ENCODE measurements around the gene CORO2B.

The CORO2B gene

GRCh38 chr15:68729789-68730411 is 151.1 kb downstream of the CORO2B start:
- in situ Hi-C loops (cut with MboI; ENCODE audit: low sequenced_read_pairs): loop anchor here (5.0 kb wide), 1 partner anchor 147 kb away; no protein-coding TSS in a partner anchor
- H3K4me3 ChIP-seq: no peak overlapping the region
- no peak for DNase-seq (ENCODE audit: low spot score in 2 of 2)
- peaks cover 6% of the 10 kb centered on the region; the same call in 1 of the 2 replicates for H3K27me3 ChIP-seq (ENCODE audit: low read depth)
- no peaks in the 10 kb centered on the region for H3K36me3 ChIP-seq (replicated peaks)
- H3K9me3 ChIP-seq: no peaks in the 10 kb centered on the region
- H3K4me1 ChIP-seq: no peaks in the 10 kb centered on the region

GRCh38 chr15:68730471-68730919 is 151.7 kb downstream of the CORO2B start:
- in situ Hi-C loops (cut with MboI; ENCODE audit: low sequenced_read_pairs): loop anchor here (5.0 kb wide), 1 partner anchor 147 kb away; no protein-coding TSS in a partner anchor
- DNase-seq (ENCODE audit: low spot score in 2 of 2): peak; percentile 67 to 70
- peaks cover 6% of the 10 kb centered on the region; the same call in 1 of the 2 replicates for H3K27me3 ChIP-seq (ENCODE audit: low read depth)

GRCh38 chr15:68730976-68731897 is 152.4 kb downstream of the CORO2B start:
- in situ Hi-C loops (cut with MboI; ENCODE audit: low sequenced_read_pairs): loop anchor here (5.0 kb wide), 1 partner anchor 146 kb away; no protein-coding TSS in a partner anchor
- no peak for DNase-seq (ENCODE audit: low spot score in 2 of 2)
- H3K9me3 ChIP-seq: no peaks in the 10 kb centered on the region
- no peaks in the 10 kb centered on the region for H3K36me3 ChIP-seq (replicated peaks)
- no peaks in the 10 kb centered on the region; the same call in 1 of the 2 replicates for H3K27me3 ChIP-seq (ENCODE audit: low read depth)
- no peaks in the 10 kb centered on the region for H3K4me1 ChIP-seq
- H3K4me3 ChIP-seq: no peak overlapping the region

More at GRCh38 chr15:68730471-68730919, 151.7 kb downstream of the CORO2B start:
- H3K4me3 ChIP-seq: no peak overlapping the region
- H3K9me3 ChIP-seq: no peaks in the 10 kb centered on the region
- H3K36me3 ChIP-seq (replicated peaks): no peaks in the 10 kb centered on the region
- no peaks in the 10 kb centered on the region for H3K4me1 ChIP-seq

- Histone ChIP-seq H3K27me3 (ENCODE audit: low read depth) (no peaks in the 10 kb centered on the region; the same call in 1 of the 2 replicates), H3K9me3 (no peaks in the 10 kb centered on the region), H3K4me1 (no peaks in the 10 kb centered on the region), H3K36me3 (replicated peaks) (no peaks in the 10 kb centered on the region), H3K4me3 (no peak overlapping the region)
- DNase-seq (ENCODE audit: low spot score in 2 of 2): no peak
- in situ Hi-C loops (cut with MboI; ENCODE audit: low sequenced_read_pairs): loop anchor here (5.0 kb wide), 1 partner anchor 145 kb away; no protein-coding TSS in a partner anchor
These were observed 153.7 kb downstream of the CORO2B start for GRCh38 chr15:68732451-68732850.

- Histone ChIP-seq H3K9me3 (no peaks in the 10 kb centered on the region), H3K36me3 (replicated peaks) (no peaks in the 10 kb centered on the region), H3K27me3 (ENCODE audit: low read depth) (no peaks in the 10 kb centered on the region; the same call in 1 of the 2 replicates), H3K4me3 (no peak overlapping the region), H3K4me1 (no peaks in the 10 kb centered on the region)
- in situ Hi-C loops (cut with MboI; ENCODE audit: low sequenced_read_pairs): loop anchor here (5.0 kb wide), 1 partner anchor 144 kb away; no protein-coding TSS in a partner anchor
- no peak for DNase-seq (ENCODE audit: low spot score in 2 of 2)
These were observed 154.9 kb downstream of the CORO2B start for GRCh38 chr15:68733666-68734065.

- Histone ChIP-seq H3K4me3 (no peak overlapping the region), H3K4me1 (no peaks in the 10 kb centered on the region), H3K9me3 (no peaks in the 10 kb centered on the region), H3K27me3 (ENCODE audit: low read depth) (no peaks in the 10 kb centered on the region; the same call in 1 of the 2 replicates), H3K36me3 (replicated peaks) (no peaks in the 10 kb centered on the region)
- no peak for DNase-seq (ENCODE audit: low spot score in 2 of 2)
- in situ Hi-C loops (cut with MboI; ENCODE audit: low sequenced_read_pairs): loop anchor here (5.0 kb wide), 1 partner anchor 143 kb away; no protein-coding TSS in a partner anchor
These were observed 155.6 kb downstream of the CORO2B start for GRCh38 chr15:68734352-68734751.

GRCh38 chr15:68734881-68735280 is 156.1 kb downstream of the CORO2B start:
- DNase-seq (ENCODE audit: low spot score in 2 of 2): no peak
- no peaks in the 10 kb centered on the region; the same call in 1 of the 2 replicates for H3K27me3 ChIP-seq (ENCODE audit: low read depth)
- no peaks in the 10 kb centered on the region for H3K36me3 ChIP-seq (replicated peaks)
- no peak overlapping the region for H3K4me3 ChIP-seq
- in situ Hi-C loops (cut with MboI; ENCODE audit: low sequenced_read_pairs): loop anchor here (5.0 kb wide), 1 partner anchor 142 kb away; no protein-coding TSS in a partner anchor
- H3K9me3 ChIP-seq: no peaks in the 10 kb centered on the region
- H3K4me1 ChIP-seq: no peaks in the 10 kb centered on the region

- no peaks in the 10 kb centered on the region; the same call in 1 of the 2 replicates for H3K27me3 ChIP-seq (ENCODE audit: low read depth)
- no peaks in the 10 kb centered on the region for H3K36me3 ChIP-seq (replicated peaks)
- no peaks in the 10 kb centered on the region for H3K9me3 ChIP-seq
- H3K4me1 ChIP-seq: no peaks in the 10 kb centered on the region
- no peak overlapping the region for H3K4me3 ChIP-seq
- in situ Hi-C loops (cut with MboI; ENCODE audit: low sequenced_read_pairs): no loop called here
- DNase-seq (ENCODE audit: low spot score in 2 of 2): no peak
These were observed 156.8 kb downstream of the CORO2B start for GRCh38 chr15:68735610-68736009.

- H3K9me3 ChIP-seq: no peaks in the 10 kb centered on the region
- DNase-seq (ENCODE audit: low spot score in 2 of 2): no peak
- no peaks in the 10 kb centered on the region; the same call in 1 of the 2 replicates for H3K27me3 ChIP-seq (ENCODE audit: low read depth)
- H3K4me3 ChIP-seq: no peak overlapping the region
- no peaks in the 10 kb centered on the region for H3K36me3 ChIP-seq (replicated peaks)
- H3K4me1 ChIP-seq: no peaks in the 10 kb centered on the region
- in situ Hi-C loops (cut with MboI; ENCODE audit: low sequenced_read_pairs): no loop called here
These were observed 160.7 kb downstream of the CORO2B start for GRCh38 chr15:68739390-68740080.

- no peak for DNase-seq (ENCODE audit: low spot score in 2 of 2)
- no peaks in the 10 kb centered on the region for H3K36me3 ChIP-seq (replicated peaks)
- no peak overlapping the region for H3K4me3 ChIP-seq
- no peaks in the 10 kb centered on the region for H3K27me3 ChIP-seq (ENCODE audit: low read depth)
- H3K4me1 ChIP-seq: no peaks in the 10 kb centered on the region
- no peaks in the 10 kb centered on the region for H3K9me3 ChIP-seq
- in situ Hi-C loops (cut with MboI; ENCODE audit: low sequenced_read_pairs): no loop called here
These were observed 164.5 kb downstream of the CORO2B start for GRCh38 chr15:68743256-68743655.

GRCh38 chr15:68749365-68749764 is 170.6 kb downstream of the CORO2B start:
- in situ Hi-C loops (cut with MboI; ENCODE audit: low sequenced_read_pairs): no loop called here
- no peak for DNase-seq (ENCODE audit: low spot score in 2 of 2)
- Histone ChIP-seq H3K27me3 (ENCODE audit: low read depth) (peaks cover 11% of the 10 kb centered on the region), H3K9me3 (0 out of 2 replicates have a peak, but pooled peaks cover 4% of the 10 kb centered on the region), H3K4me1 (no peaks in the 10 kb centered on the region), H3K4me3 (no peak overlapping the region), H3K36me3 (replicated peaks) (no peaks in the 10 kb centered on the region)

- Histone ChIP-seq H3K4me3 (no peak overlapping the region), H3K4me1 (no peaks in the 10 kb centered on the region), H3K9me3 (0 out of 2 replicates have a peak, but pooled peaks cover 4% of the 10 kb centered on the region), H3K36me3 (replicated peaks) (no peaks in the 10 kb centered on the region), H3K27me3 (ENCODE audit: low read depth) (peaks cover 11% of the 10 kb centered on the region)
- no peak for DNase-seq (ENCODE audit: low spot score in 2 of 2)
- in situ Hi-C loops (cut with MboI; ENCODE audit: low sequenced_read_pairs): no loop called here
These were observed 171.0 kb downstream of the CORO2B start for GRCh38 chr15:68749793-68750192.

- DNase-seq (ENCODE audit: low spot score in 2 of 2): no peak
- H3K36me3 ChIP-seq (replicated peaks): no peaks in the 10 kb centered on the region
- H3K27me3 ChIP-seq (ENCODE audit: low read depth): peaks cover 14% of the 10 kb centered on the region
- H3K4me1 ChIP-seq: no peaks in the 10 kb centered on the region
- in situ Hi-C loops (cut with MboI; ENCODE audit: low sequenced_read_pairs): no loop called here
- H3K4me3 ChIP-seq: no peak overlapping the region
- H3K9me3 ChIP-seq: 0 out of 2 replicates have a peak, but pooled peaks cover 4% of the 10 kb centered on the region
These were observed 172.8 kb downstream of the CORO2B start for GRCh38 chr15:68751622-68752021.

Measured in HAP-1 (cell line).